Bronchial epithelial cell (primary cell): ENCODE results near the gene RAB32. TPM values are rescaled to one million over a fixed set of nuclear protein-coding genes. Genes with fewer than 3 reads are reported as not detected.
A peak's percentile ranks its signal among the peaks of the same experiment; 100 is the strongest.

Experiments
- DNase-seq: peaks from one replicate; pipeline ENCODE4 v3.0.0-alpha.2; 2010; ENCODE audit warnings: low read depth
- FAIRE-seq: peaks from 2 replicates; lab custom pipeline; 2011; peaks lifted over from hg19 to GRCh38; lab: Jason Lieb, UNC
- H3K27me3 ChIP-seq: 2 replicates; pipeline ENCODE4 v1.5.1; 2011; ENCODE audit warnings: low read length; ENCODE audit not compliant: control insufficient read depth, insufficient read depth
- H3K36me3 ChIP-seq: 2 replicates; pipeline ENCODE4 v1.5.1; 2011; ENCODE audit warnings: low read length; ENCODE audit not compliant: control insufficient read depth, insufficient read depth
- H3K4me3 ChIP-seq: 2 replicates; pipeline ENCODE4 v1.5.1; 2011; ENCODE audit warnings: mild to moderate bottlenecking, low read depth, low read length, control low read depth
- CTCF ChIP-seq: IDR thresholded peaks from 2 replicates; pipeline ENCODE4 v1.5.1; 2011; ENCODE audit warnings: mild to moderate bottlenecking, moderate library complexity, low read length, control low read depth, inconsistent platforms; ENCODE audit not compliant: insufficient read depth, severe bottlenecking
- total RNA-seq: library from RNA; depleted of rRNA; stranded (reverse); fragments of >200 nt; gene quantifications from 2 replicates; pipeline ENCODE4 v1.2.1, GENCODE V29; 2014

RAB32 gene
- 125 and 230 TPM in 2 replicates for total RNA-seq

GRCh38 chr6:146543211-146543939 lies at the start of gene RAB32:
Gene RAB32, plus strand, starts transcription at chr6:146543833. Its CDS starts 39 bp downstream, at chr6:146543872.
- DNase-seq: peak; percentile 76
- H3K4me3 ChIP-seq: peak within 1 kb of the TSS; percentile 45
- peak; percentile 62 for TF ChIP-seq CTCF
- no peaks in the 10 kb centered on the region for H3K27me3 ChIP-seq
- no peaks in the 10 kb centered on the region for H3K36me3 ChIP-seq
- no peak for FAIRE-seq

- Histone ChIP-seq H3K4me3 (no peak overlapping the region), H3K36me3 (no peaks in the 10 kb centered on the region), H3K27me3 (no peaks in the 10 kb centered on the region)
- DNase-seq (no peak), FAIRE-seq (no peak)
- no peak for TF ChIP-seq CTCF
Observed at GRCh38 chr6:146498309-146498708, 45.3 kb upstream of the RAB32 start.

- no peak for DNase-seq
- FAIRE-seq: peak; percentile 13
- H3K27me3 ChIP-seq: no peaks in the 10 kb centered on the region
- no peak overlapping the region for H3K4me3 ChIP-seq
- H3K36me3 ChIP-seq: no peaks in the 10 kb centered on the region
- no peak for TF ChIP-seq CTCF
Observed at GRCh38 chr6:146503096-146503495, 40.5 kb upstream of the RAB32 start.

GRCh38 chr6:146515212-146515611 lies 28.4 kb upstream of the RAB32 start:
- H3K36me3 ChIP-seq: no peaks in the 10 kb centered on the region
- no peak overlapping the region for H3K4me3 ChIP-seq
- no peaks in the 10 kb centered on the region for H3K27me3 ChIP-seq
- TF ChIP-seq CTCF: no peak
- FAIRE-seq (no peak), DNase-seq (no peak)

- Histone ChIP-seq H3K4me3 (no peak overlapping the region), H3K27me3 (no peaks in the 10 kb centered on the region), H3K36me3 (no peaks in the 10 kb centered on the region)
- FAIRE-seq (no peak), DNase-seq (peak; percentile 24)
- peak; percentile 36 for TF ChIP-seq CTCF
Observed at GRCh38 chr6:146526192-146526591, 17.4 kb upstream of the RAB32 start.

GRCh38 chr6:146532702-146533101 lies 10.9 kb upstream of the RAB32 start:
- Histone ChIP-seq H3K27me3 (no peaks in the 10 kb centered on the region), H3K36me3 (no peaks in the 10 kb centered on the region), H3K4me3 (no peak overlapping the region)
- TF ChIP-seq CTCF: no peak
- no peak for FAIRE-seq
- DNase-seq: no peak
